Endometrium (tissue), 2 donors: ENCODE data around the gene GABBR2.

ENCODE experiments used
- FAIRE-seq: peaks from 2 replicates; lab custom pipeline; 2012; peaks lifted over from hg19 to GRCh38; lab: Jason Lieb, UNC
- donor health status: control.
- donor health status: control.

The GABBR2 gene

GRCh38 chr9:98708933-98709911, at the start of gene GABBR2:
TSS of gene GABBR2 (minus strand) at chr9:98708935. CDS start at chr9:98708737, 198 bp downstream.
- no peak for FAIRE-seq

- no peak for FAIRE-seq
These were observed 46.4 kb upstream of the GABBR2 start for GRCh38 chr9:98755006-98755618.

GRCh38 chr9:98751210-98751609, 42.5 kb upstream of the GABBR2 start:
- FAIRE-seq, result no peak

GRCh38 chr9:98750364-98751060, 41.8 kb upstream of the GABBR2 start:
- no peak for FAIRE-seq

GRCh38 chr9:98747476-98747875, 38.7 kb upstream of the GABBR2 start:
- no peak for FAIRE-seq

- FAIRE-seq, result no peak
These were observed 36.7 kb upstream of the GABBR2 start for GRCh38 chr9:98745470-98745869.

- FAIRE-seq, result no peak
These were observed 35.3 kb upstream of the GABBR2 start for GRCh38 chr9:98743818-98744611.

GRCh38 chr9:98743329-98743728, 34.6 kb upstream of the GABBR2 start:
- no peak for FAIRE-seq

GRCh38 chr9:98742325-98743280, 33.9 kb upstream of the GABBR2 start:
- FAIRE-seq, result no peak

GRCh38 chr9:98740226-98740881, 31.6 kb upstream of the GABBR2 start:
- no peak for FAIRE-seq

GRCh38 chr9:98738741-98739140, 30.0 kb upstream of the GABBR2 start:
- no peak for FAIRE-seq

- FAIRE-seq, result no peak
These were observed 27.5 kb upstream of the GABBR2 start for GRCh38 chr9:98736226-98736625.

- FAIRE-seq, result no peak
These were observed 24.1 kb upstream of the GABBR2 start for GRCh38 chr9:98732801-98733200.

GRCh38 chr9:98732091-98732490, 23.4 kb upstream of the GABBR2 start:
- FAIRE-seq, result no peak

GRCh38 chr9:98730871-98731270, 22.1 kb upstream of the GABBR2 start:
- no peak for FAIRE-seq

- no peak for FAIRE-seq
These were observed 19.8 kb upstream of the GABBR2 start for GRCh38 chr9:98728500-98728899.

- no peak for FAIRE-seq
These were observed 18.7 kb upstream of the GABBR2 start for GRCh38 chr9:98727428-98727827.

- FAIRE-seq, result no peak
These were observed 18.0 kb upstream of the GABBR2 start for GRCh38 chr9:98726735-98727134.

- no peak for FAIRE-seq
These were observed 16.2 kb upstream of the GABBR2 start for GRCh38 chr9:98724810-98725530.

GRCh38 chr9:98721643-98722042, 12.9 kb upstream of the GABBR2 start:
- FAIRE-seq, result no peak
